Fibroblast of lung (primary cell): ENCODE results near the gene CSKMT.

ENCODE experiments used
- EZH2 ChIP-seq: IDR thresholded peaks from 2 replicates; pipeline ENCODE4 v1.5.1; 2012; ENCODE audit warnings: low read length, control low read depth, mild to moderate bottlenecking; ENCODE audit errors: missing control alignments
- TF ChIP-seq, protein P1 (sequence below), 2 donors: IDR thresholded peaks in 1 of 2; conservative IDR thresholded peaks in 1 of 2; 1 replicate in 1 of 2; 2 replicates in 1 of 2; pipeline ENCODE4 v1.5.1; 2011 to 2012; ENCODE audit warnings: low read length in 2 of 2, control low read depth in 1 of 2, inconsistent platforms in 1 of 2, low read depth in 1 of 2, mild to moderate bottlenecking in 1 of 2

DNA sequence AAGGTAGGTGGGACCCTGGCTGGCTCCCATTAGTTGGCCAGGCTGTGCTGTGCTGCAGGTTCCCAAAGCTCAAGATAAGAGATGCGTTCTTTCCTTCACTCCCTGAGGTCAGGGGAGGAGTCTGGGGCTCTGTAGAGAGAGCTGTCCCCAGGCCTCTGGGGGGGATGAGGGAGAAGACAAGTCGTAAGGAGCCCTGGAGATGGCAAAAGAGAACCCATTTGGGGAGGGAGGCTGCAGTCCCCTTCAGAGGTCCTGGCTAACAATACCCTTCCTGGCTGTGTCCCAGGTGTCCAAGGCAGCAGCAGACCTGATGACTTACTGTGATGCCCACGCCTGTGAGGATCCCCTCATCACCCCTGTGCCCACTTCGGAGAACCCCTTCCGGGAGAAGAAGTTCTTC is 43.3 kb downstream of the CSKMT start:
- TF ChIP-seq, protein P1, sequence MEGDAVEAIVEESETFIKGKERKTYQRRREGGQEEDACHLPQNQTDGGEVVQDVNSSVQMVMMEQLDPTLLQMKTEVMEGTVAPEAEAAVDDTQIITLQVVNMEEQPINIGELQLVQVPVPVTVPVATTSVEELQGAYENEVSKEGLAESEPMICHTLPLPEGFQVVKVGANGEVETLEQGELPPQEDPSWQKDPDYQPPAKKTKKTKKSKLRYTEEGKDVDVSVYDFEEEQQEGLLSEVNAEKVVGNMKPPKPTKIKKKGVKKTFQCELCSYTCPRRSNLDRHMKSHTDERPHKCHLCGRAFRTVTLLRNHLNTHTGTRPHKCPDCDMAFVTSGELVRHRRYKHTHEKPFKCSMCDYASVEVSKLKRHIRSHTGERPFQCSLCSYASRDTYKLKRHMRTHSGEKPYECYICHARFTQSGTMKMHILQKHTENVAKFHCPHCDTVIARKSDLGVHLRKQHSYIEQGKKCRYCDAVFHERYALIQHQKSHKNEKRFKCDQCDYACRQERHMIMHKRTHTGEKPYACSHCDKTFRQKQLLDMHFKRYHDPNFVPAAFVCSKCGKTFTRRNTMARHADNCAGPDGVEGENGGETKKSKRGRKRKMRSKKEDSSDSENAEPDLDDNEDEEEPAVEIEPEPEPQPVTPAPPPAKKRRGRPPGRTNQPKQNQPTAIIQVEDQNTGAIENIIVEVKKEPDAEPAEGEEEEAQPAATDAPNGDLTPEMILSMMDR (conservative IDR thresholded peaks at IDR 0.05 in 1 of 2, IDR thresholded peaks at IDR 0.05 in 1 of 2; ENCODE audit: low read depth in 1 of 2, low read length in 2 of 2), result no peak
- no peak for TF ChIP-seq EZH2
